ENCODE results near the gene DNAH11. TPM values are rescaled to one million over a fixed set of nuclear protein-coding genes. Genes with fewer than 3 reads are reported as not detected.

The DNAH11 gene
- total and polyA plus RNA-seq, 4 donors, result 0.05 to 0.50 (median 0.11) TPM

DNA sequence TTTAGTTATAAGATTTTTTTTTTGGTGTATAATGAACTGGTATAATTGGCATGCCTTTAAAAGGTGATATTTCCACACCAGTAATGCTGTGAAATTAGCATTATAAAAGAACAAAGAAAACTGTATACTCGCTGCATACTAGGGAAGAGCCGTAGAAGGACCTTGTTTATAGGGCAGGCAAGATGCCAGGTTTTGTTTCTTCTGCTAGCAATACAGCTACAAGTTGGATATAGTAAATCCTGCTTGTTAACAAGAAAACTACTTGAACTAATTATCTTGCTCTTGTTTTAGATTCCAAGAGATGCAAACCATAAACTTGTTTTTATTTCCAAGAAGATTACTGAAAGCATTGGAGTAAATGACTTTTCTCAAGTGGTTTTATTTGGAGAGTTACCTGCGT, 1.9 kb downstream of the DNAH11 start:
- no peak overlapping the region for H3K27ac ChIP-seq (ENCODE audit: low read depth in 1 of 2, low read length in 2 of 2)
- H3K36me3 ChIP-seq (ENCODE audit: control insufficient read depth in 4 of 4, insufficient read depth in 3 of 4, low read depth in 1 of 4, low read length in 3 of 4), result no peaks in the 10 kb centered on the region
- WGBS, result 78% methylated on average over 3 of the region's 3 CpGs
- no peak for DNase-seq (ENCODE audit: low spot score)
- H3K9me3 ChIP-seq (ENCODE audit: control insufficient read depth in 4 of 4, low read length in 3 of 4), result no peaks in the 10 kb centered on the region
- H3K4me3 ChIP-seq (ENCODE audit: low read depth in 1 of 3, low read length in 3 of 3), result no peak overlapping the region
- H3K4me1 ChIP-seq (ENCODE audit: control insufficient read depth in 4 of 4, insufficient read depth in 4 of 4, low read length in 3 of 4), result peaks cover 2 to 19% (median 14%) of the 10 kb centered on the region in 4 donors
- H3K27me3 ChIP-seq (ENCODE audit: control insufficient read depth in 4 of 4, insufficient read depth in 4 of 4, low read length in 3 of 4), result no peaks in the 10 kb centered on the region
- no peak overlapping the region for H3K9ac ChIP-seq (ENCODE audit: low read depth in 1 of 2, low read length in 2 of 2)
- TF ChIP-seq HNF4G (IDR thresholded peaks at IDR 0.05) (no peak), JUND (IDR thresholded peaks at IDR 0.05) (no peak), YY1 (IDR thresholded peaks at IDR 0.05) (no peak), HNF4A (conservative IDR thresholded peaks at IDR 0.05) (no peak), GABPA (IDR thresholded peaks at IDR 0.05 in 1 of 2, conservative IDR thresholded peaks at IDR 0.05 in 1 of 2) (no peak), EGR1 (IDR thresholded peaks at IDR 0.05; ENCODE audit: low read depth in 2 of 2) (no peak), RXRA (IDR thresholded peaks at IDR 0.05) (no peak), RAD21 (IDR thresholded peaks at IDR 0.05) (no peak), TAF1 (conservative IDR thresholded peaks at IDR 0.05) (no peak)
- TF ChIP-seq, protein P1, sequence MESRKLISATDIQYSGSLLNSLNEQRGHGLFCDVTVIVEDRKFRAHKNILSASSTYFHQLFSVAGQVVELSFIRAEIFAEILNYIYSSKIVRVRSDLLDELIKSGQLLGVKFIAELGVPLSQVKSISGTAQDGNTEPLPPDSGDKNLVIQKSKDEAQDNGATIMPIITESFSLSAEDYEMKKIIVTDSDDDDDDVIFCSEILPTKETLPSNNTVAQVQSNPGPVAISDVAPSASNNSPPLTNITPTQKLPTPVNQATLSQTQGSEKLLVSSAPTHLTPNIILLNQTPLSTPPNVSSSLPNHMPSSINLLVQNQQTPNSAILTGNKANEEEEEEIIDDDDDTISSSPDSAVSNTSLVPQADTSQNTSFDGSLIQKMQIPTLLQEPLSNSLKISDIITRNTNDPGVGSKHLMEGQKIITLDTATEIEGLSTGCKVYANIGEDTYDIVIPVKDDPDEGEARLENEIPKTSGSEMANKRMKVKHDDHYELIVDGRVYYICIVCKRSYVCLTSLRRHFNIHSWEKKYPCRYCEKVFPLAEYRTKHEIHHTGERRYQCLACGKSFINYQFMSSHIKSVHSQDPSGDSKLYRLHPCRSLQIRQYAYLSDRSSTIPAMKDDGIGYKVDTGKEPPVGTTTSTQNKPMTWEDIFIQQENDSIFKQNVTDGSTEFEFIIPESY (IDR thresholded peaks at IDR 0.05), result no peak
- TF ChIP-seq, protein P2, sequence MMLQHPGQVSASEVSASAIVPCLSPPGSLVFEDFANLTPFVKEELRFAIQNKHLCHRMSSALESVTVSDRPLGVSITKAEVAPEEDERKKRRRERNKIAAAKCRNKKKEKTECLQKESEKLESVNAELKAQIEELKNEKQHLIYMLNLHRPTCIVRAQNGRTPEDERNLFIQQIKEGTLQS (IDR thresholded peaks at IDR 0.05), result no peak
- TF ChIP-seq, protein P3, sequence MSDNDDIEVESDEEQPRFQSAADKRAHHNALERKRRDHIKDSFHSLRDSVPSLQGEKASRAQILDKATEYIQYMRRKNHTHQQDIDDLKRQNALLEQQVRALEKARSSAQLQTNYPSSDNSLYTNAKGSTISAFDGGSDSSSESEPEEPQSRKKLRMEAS (IDR thresholded peaks at IDR 0.05), result no peak
- TF ChIP-seq, protein P4, sequence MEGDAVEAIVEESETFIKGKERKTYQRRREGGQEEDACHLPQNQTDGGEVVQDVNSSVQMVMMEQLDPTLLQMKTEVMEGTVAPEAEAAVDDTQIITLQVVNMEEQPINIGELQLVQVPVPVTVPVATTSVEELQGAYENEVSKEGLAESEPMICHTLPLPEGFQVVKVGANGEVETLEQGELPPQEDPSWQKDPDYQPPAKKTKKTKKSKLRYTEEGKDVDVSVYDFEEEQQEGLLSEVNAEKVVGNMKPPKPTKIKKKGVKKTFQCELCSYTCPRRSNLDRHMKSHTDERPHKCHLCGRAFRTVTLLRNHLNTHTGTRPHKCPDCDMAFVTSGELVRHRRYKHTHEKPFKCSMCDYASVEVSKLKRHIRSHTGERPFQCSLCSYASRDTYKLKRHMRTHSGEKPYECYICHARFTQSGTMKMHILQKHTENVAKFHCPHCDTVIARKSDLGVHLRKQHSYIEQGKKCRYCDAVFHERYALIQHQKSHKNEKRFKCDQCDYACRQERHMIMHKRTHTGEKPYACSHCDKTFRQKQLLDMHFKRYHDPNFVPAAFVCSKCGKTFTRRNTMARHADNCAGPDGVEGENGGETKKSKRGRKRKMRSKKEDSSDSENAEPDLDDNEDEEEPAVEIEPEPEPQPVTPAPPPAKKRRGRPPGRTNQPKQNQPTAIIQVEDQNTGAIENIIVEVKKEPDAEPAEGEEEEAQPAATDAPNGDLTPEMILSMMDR (IDR thresholded peaks at IDR 0.05; ENCODE audit: low read depth, low read length, missing input control), result no peak

DNA sequence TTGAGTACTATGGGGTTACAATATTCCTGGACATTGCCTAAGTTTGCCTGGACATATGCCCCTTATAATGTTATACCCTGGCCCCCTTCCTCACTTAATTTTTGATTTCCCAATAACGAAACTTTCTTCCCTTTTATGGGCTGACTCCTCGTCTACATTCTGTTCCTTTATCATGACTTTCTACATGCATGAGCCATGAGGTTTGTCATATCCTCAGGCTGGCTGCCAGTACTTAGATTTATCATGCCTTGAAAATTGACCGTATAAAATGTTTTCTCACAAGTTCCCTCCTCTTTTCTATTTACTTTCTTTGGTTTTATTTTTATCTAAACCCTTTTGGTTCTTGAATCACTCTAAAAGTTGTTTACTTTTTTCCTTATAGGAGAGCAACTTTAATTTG, 4.7 kb downstream of the DNAH11 start:
- H3K9me3 ChIP-seq (ENCODE audit: control insufficient read depth in 4 of 4, low read length in 3 of 4), result no peaks in the 10 kb centered on the region
- H3K9ac ChIP-seq (ENCODE audit: low read depth in 1 of 2, low read length in 2 of 2), result no peak overlapping the region
- H3K36me3 ChIP-seq (ENCODE audit: control insufficient read depth in 4 of 4, insufficient read depth in 3 of 4, low read depth in 1 of 4, low read length in 3 of 4), result no peaks in the 10 kb centered on the region
- H3K4me3 ChIP-seq (ENCODE audit: low read depth in 1 of 3, low read length in 3 of 3), result no peak overlapping the region
- WGBS, result 75% methylated on average over 3 of the region's 3 CpGs
- DNase-seq (ENCODE audit: low spot score), result no peak
- TF ChIP-seq TAF1 (conservative IDR thresholded peaks at IDR 0.05), result no peak
- TF ChIP-seq HNF4G (IDR thresholded peaks at IDR 0.05), result no peak
- TF ChIP-seq, protein P5, sequence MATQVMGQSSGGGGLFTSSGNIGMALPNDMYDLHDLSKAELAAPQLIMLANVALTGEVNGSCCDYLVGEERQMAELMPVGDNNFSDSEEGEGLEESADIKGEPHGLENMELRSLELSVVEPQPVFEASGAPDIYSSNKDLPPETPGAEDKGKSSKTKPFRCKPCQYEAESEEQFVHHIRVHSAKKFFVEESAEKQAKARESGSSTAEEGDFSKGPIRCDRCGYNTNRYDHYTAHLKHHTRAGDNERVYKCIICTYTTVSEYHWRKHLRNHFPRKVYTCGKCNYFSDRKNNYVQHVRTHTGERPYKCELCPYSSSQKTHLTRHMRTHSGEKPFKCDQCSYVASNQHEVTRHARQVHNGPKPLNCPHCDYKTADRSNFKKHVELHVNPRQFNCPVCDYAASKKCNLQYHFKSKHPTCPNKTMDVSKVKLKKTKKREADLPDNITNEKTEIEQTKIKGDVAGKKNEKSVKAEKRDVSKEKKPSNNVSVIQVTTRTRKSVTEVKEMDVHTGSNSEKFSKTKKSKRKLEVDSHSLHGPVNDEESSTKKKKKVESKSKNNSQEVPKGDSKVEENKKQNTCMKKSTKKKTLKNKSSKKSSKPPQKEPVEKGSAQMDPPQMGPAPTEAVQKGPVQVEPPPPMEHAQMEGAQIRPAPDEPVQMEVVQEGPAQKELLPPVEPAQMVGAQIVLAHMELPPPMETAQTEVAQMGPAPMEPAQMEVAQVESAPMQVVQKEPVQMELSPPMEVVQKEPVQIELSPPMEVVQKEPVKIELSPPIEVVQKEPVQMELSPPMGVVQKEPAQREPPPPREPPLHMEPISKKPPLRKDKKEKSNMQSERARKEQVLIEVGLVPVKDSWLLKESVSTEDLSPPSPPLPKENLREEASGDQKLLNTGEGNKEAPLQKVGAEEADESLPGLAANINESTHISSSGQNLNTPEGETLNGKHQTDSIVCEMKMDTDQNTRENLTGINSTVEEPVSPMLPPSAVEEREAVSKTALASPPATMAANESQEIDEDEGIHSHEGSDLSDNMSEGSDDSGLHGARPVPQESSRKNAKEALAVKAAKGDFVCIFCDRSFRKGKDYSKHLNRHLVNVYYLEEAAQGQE (IDR thresholded peaks at IDR 0.05), result no peak
- TF ChIP-seq, protein P1 (IDR thresholded peaks at IDR 0.05), result no peak
- no peak for TF ChIP-seq FOXA1 (IDR thresholded peaks at IDR 0.05)
- no peak for TF ChIP-seq JUND (IDR thresholded peaks at IDR 0.05)
- TF ChIP-seq, protein P2 (IDR thresholded peaks at IDR 0.05), result no peak
- TF ChIP-seq YY1 (IDR thresholded peaks at IDR 0.05), result no peak
- no peak for TF ChIP-seq FOXA2 (IDR thresholded peaks at IDR 0.05)
- TF ChIP-seq, protein P3 (IDR thresholded peaks at IDR 0.05), result no peak
- no peak for TF ChIP-seq SP1 (IDR thresholded peaks at IDR 0.05)
- no peak for TF ChIP-seq RAD21 (IDR thresholded peaks at IDR 0.05)
- no peaks in the 10 kb centered on the region for H3K27me3 ChIP-seq (ENCODE audit: control insufficient read depth in 4 of 4, insufficient read depth in 4 of 4, low read length in 3 of 4)
- H3K27ac ChIP-seq (ENCODE audit: low read depth in 1 of 2, low read length in 2 of 2), result no peak overlapping the region
- peaks cover 2 to 16% (median 13%) of the 10 kb centered on the region in 4 donors for H3K4me1 ChIP-seq (ENCODE audit: control insufficient read depth in 4 of 4, insufficient read depth in 4 of 4, low read length in 3 of 4)

Data from liver (tissue), 9 donors.